Prostate gland (tissue), 2 donors: Measurements from ENCODE around the gene SDS. TPM values are rescaled to one million over a fixed set of nuclear protein-coding genes. Genes with fewer than 3 reads are reported as not detected.

Experiments used
- DNase-seq: peaks from one replicate; pipeline ENCODE4 v3.0.0-alpha.2; 2019; ENCODE audit warnings: low spot score
- H3K27ac ChIP-seq, 2 donors: fragments of 200-600 bp; sonication (generic); 2 replicates each; pipeline ENCODE4 v1.5.1; 2017 to 2019
- H3K27me3 ChIP-seq: fragments of 200-600 bp; sonication (generic); replicated peaks from 2 replicates; pipeline ENCODE4 v1.5.1; 2019; ENCODE audit not compliant: insufficient read depth
- H3K36me3 ChIP-seq, 2 donors: fragments of 200-600 bp; sonication (generic); 1 replicate in 1 of 2; 2 replicates in 1 of 2; pipeline versions ENCODE4 v1.5.1 to v1.8.1; 2017 to 2019
- H3K4me1 ChIP-seq: fragments of 200-600 bp; sonication (generic); replicated peaks from 2 replicates; pipeline ENCODE4 v1.5.1; 2019
- H3K4me3 ChIP-seq, 2 donors: fragments of 200-600 bp; sonication (generic); 2 replicates each; pipeline ENCODE4 v1.5.1; 2017 to 2019
- H3K9me3 ChIP-seq: fragments of 200-600 bp; sonication (generic); 2 replicates; pipeline ENCODE4 v1.5.1; 2017
- CTCF ChIP-seq, 4 experiments: fragments of 200-600 bp in 2 of 4; fragments of 450-650 bp in 2 of 4; sonication (generic) in 2 of 4; IDR thresholded peaks; 1 replicate in 3 of 4; 2 replicates in 1 of 4; pipeline ENCODE4 v1.5.1; 2016 to 2019; ENCODE audit warnings: antibody characterized with exemption in 4 of 4, mild to moderate bottlenecking in 2 of 4, moderate library complexity in 2 of 4
- POLR2A ChIP-seq: fragments of 450-650 bp; IDR thresholded peaks from one replicate; pipeline ENCODE4 v1.6.1; 2016; ENCODE audit warnings: antibody characterized with exemption, mild to moderate bottlenecking
- POLR2AphosphoS5 ChIP-seq: sonication (generic); formaldehyde crosslinking; IDR thresholded peaks from one replicate; pipeline ENCODE4 v1.6.1; 2017; ENCODE audit warnings: antibody characterized with exemption
- WGBS: methylation state at CpG from one replicate; pipeline ENCODE4 v1.1.5; 2018; 5-methylcytosine and 5-hydroxymethylcytosine counted together
- intact Hi-C: fragments of 100-400 bp; cut with DNase I; formaldehyde crosslinking; loops from one replicate; pipeline ENCODE4 v1.14.2; 2022
- total RNA-seq, 2 donors: library from RNA; depleted of rRNA; stranded (reverse); fragments of >200 nt; gene quantifications; one replicate each; pipeline ENCODE4 v1.1.0, GENCODE V29; 2016

The SDS gene
- total RNA-seq, 2 donors from 2014 or later: 0.50 to 0.80 TPM

GRCh38 chr12:113365639-113366395 lies 37.9 kb downstream of the SDS start:
- Histone ChIP-seq H3K27ac (no peak overlapping the region), H3K27me3 (no peaks in the 10 kb centered on the region), H3K36me3 (no peaks in the 10 kb centered on the region), H3K9me3 (no peaks in the 10 kb centered on the region), H3K4me1 (no peaks in the 10 kb centered on the region), H3K4me3 (no peak overlapping the region)
- WGBS: 90% methylated on average over 7 of the region's 7 CpGs
- no peak for DNase-seq
- no peak for TF ChIP-seq CTCF (IDR thresholded peaks at IDR 0.05)
- no peak for TF ChIP-seq POLR2A
- no peak for TF ChIP-seq POLR2AphosphoS5
- intact Hi-C loops: no loop called here

GRCh38 chr12:113364698-113365097 lies 39.0 kb downstream of the SDS start:
- Histone ChIP-seq H3K4me1 (peaks cover under 1% of the 10 kb centered on the region), H3K27me3 (no peaks in the 10 kb centered on the region), H3K27ac (no peak overlapping the region), H3K4me3 (no peak overlapping the region), H3K9me3 (no peaks in the 10 kb centered on the region), H3K36me3 (no peaks in the 10 kb centered on the region)
- intact Hi-C loops: no loop called here
- no peak for DNase-seq
- WGBS: 95% methylated on average over 5 of the region's 5 CpGs
- no peak for TF ChIP-seq POLR2A
- TF ChIP-seq CTCF (IDR thresholded peaks at IDR 0.05): no peak
- no peak for TF ChIP-seq POLR2AphosphoS5

GRCh38 chr12:113361574-113362370 lies 41.9 kb downstream of the SDS start:
- H3K27ac ChIP-seq: no peak overlapping the region
- no peak for DNase-seq

GRCh38 chr12:113359939-113360748 lies 43.5 kb downstream of the SDS start:
- WGBS: 71% methylated on average over 9 of the region's 9 CpGs
- H3K27me3 ChIP-seq: no peaks in the 10 kb centered on the region
- no peak overlapping the region for H3K27ac ChIP-seq
- H3K4me3 ChIP-seq: no peak overlapping the region
- TF ChIP-seq POLR2AphosphoS5: no peak
- no peak for TF ChIP-seq CTCF (IDR thresholded peaks at IDR 0.05)
- no peak for TF ChIP-seq POLR2A
- H3K9me3 ChIP-seq: no peaks in the 10 kb centered on the region
- no peaks in the 10 kb centered on the region for H3K36me3 ChIP-seq
- no peak for DNase-seq
- intact Hi-C loops: loop anchor here (2.0 kb wide), 1 partner anchor 25 kb away; the partner anchor contains the start of gene SLC8B1
- H3K4me1 ChIP-seq: peaks cover 9% of the 10 kb centered on the region

More at GRCh38 chr12:113361574-113362370, 41.9 kb downstream of the SDS start:
- Histone ChIP-seq H3K9me3 (no peaks in the 10 kb centered on the region), H3K27me3 (no peaks in the 10 kb centered on the region), H3K4me1 (peaks cover 9% of the 10 kb centered on the region), H3K4me3 (no peak overlapping the region), H3K36me3 (no peaks in the 10 kb centered on the region)
- WGBS: 75% methylated on average over 12 of the region's 12 CpGs
- no peak for TF ChIP-seq CTCF (IDR thresholded peaks at IDR 0.05)
- no peak for TF ChIP-seq POLR2A
- no peak for TF ChIP-seq POLR2AphosphoS5
- intact Hi-C loops: no loop called here
